IMR-90 (cell line): ENCODE data around the gene PTS. TPM values are rescaled to one million over a fixed set of nuclear protein-coding genes. Genes with fewer than 3 reads are reported as not detected.

ENCODE experiments used
- ATAC-seq: fragments of 200-7000 bp; cut with Tn5 transposase; 2 replicates; pipeline ENCODE4 v1.9.1; 2020; ENCODE audit warnings: low read depth, mild to moderate bottlenecking, moderate library complexity
- BruUV-seq: library from RNA; stranded (reverse); fragments of 400-500 nt; replicated peaks from 2 replicates; lab custom pipeline; 2021; lab: Mats Ljungman, UMichigan
- CTCF ChIA-PET: fragments of 300-600 bp; formaldehyde crosslinking; extraction: SDS; loops from one replicate; lab custom pipeline; 2021; ENCODE audit warnings: antibody characterized with exemption; lab: Yijun Ruan, JAX
- POLR2A ChIA-PET: fragments of 300-600 bp; sonication (Branson Sonifier 250); formaldehyde crosslinking; loops from one replicate; lab custom pipeline; 2022; ENCODE audit warnings: antibody characterized with exemption; ENCODE audit not compliant: unreplicated experiment; lab: Charles Lee
- DNase-seq: peaks from one replicate; pipeline ENCODE4 v3.0.0; 2013
- H2AFZ ChIP-seq: replicated peaks from 2 replicates; pipeline ENCODE3; 2013; ENCODE audit warnings: low read length, mild to moderate bottlenecking; ENCODE audit not compliant: poor library complexity
- H2AK5ac ChIP-seq: 2 replicates; pipeline ENCODE4 v1.6.1; 2013; ENCODE audit warnings: low read depth, low read length, inconsistent platforms
- H2AK9ac ChIP-seq: replicated peaks from 2 replicates; pipeline ENCODE3; 2013; ENCODE audit warnings: mild to moderate bottlenecking, low read depth, low read length, moderate library complexity; ENCODE audit not compliant: poor library complexity
- H2BK120ac ChIP-seq: 2 replicates; pipeline ENCODE4 v1.6.1; 2013; ENCODE audit warnings: low read depth, low read length, inconsistent platforms
- H2BK15ac ChIP-seq: 3 replicates; pipeline ENCODE4 v1.6.1; 2013; ENCODE audit warnings: low read depth, low read length, inconsistent platforms
- H2BK20ac ChIP-seq: 2 replicates; pipeline ENCODE4 v1.6.1; 2013; ENCODE audit warnings: low read depth, mild to moderate bottlenecking, inconsistent platforms, low read length, moderate library complexity
- H2BK5ac ChIP-seq: 2 replicates; pipeline ENCODE4 v1.6.1; 2013; ENCODE audit warnings: mild to moderate bottlenecking, low read depth, low read length, inconsistent platforms; ENCODE audit not compliant: poor library complexity, severe bottlenecking
- H3K14ac ChIP-seq: replicated peaks from 2 replicates; pipeline ENCODE4 v1.6.1; 2013; ENCODE audit warnings: low read depth, low read length, inconsistent platforms
- H3K18ac ChIP-seq: 2 replicates; pipeline ENCODE4 v1.6.1; 2013; ENCODE audit warnings: low read depth, low read length, control low read depth
- H3K23ac ChIP-seq: 2 replicates; pipeline ENCODE4 v1.6.1; 2013; ENCODE audit warnings: low read depth, low read length, inconsistent platforms
- H3K27ac ChIP-seq: 2 replicates; pipeline ENCODE4 v1.5.1; 2013; ENCODE audit warnings: mild to moderate bottlenecking, control low read depth, low read length; ENCODE audit not compliant: insufficient read depth
- H3K27me3 ChIP-seq: 2 replicates; pipeline ENCODE4 v1.6.1; 2013; ENCODE audit warnings: low read length; ENCODE audit not compliant: control insufficient read depth, insufficient read depth
- H3K36me3 ChIP-seq: 2 replicates; pipeline ENCODE4 v1.6.1; 2013; ENCODE audit warnings: low read length, mixed read lengths; ENCODE audit not compliant: control insufficient read depth, insufficient read depth
- H3K4ac ChIP-seq: 2 replicates; pipeline ENCODE4 v1.6.1; 2013; ENCODE audit warnings: low read depth, low read length, inconsistent platforms
- H3K4me1 ChIP-seq: 2 replicates; pipeline ENCODE4 v1.6.1; 2013; ENCODE audit warnings: low read length, mixed read lengths; ENCODE audit not compliant: control insufficient read depth, insufficient read depth
- H3K4me2 ChIP-seq: 2 replicates; pipeline ENCODE4 v1.6.1; 2013; ENCODE audit warnings: low read depth, mild to moderate bottlenecking, control low read depth, low read length, moderate library complexity
- H3K4me3 ChIP-seq: 2 replicates; pipeline ENCODE4 v1.5.1; 2013; ENCODE audit warnings: low read depth, mild to moderate bottlenecking, control low read depth, low read length, moderate library complexity; ENCODE audit not compliant: insufficient read depth
- H3K56ac ChIP-seq: 2 replicates; pipeline ENCODE4 v1.6.1; 2013; ENCODE audit warnings: low read length, inconsistent platforms; ENCODE audit not compliant: insufficient read depth; ENCODE audit errors: extremely low read depth
- H3K79me1 ChIP-seq, 2 experiments: 2 replicates each; pipeline ENCODE4 v1.6.1; 2013; ENCODE audit warnings: low read length in 2 of 2, inconsistent platforms in 1 of 2, low read depth in 1 of 2
- H3K9ac ChIP-seq: 2 replicates; pipeline ENCODE4 v1.6.1; 2013; ENCODE audit warnings: low read depth, low read length, control low read depth
- H3K9me1 ChIP-seq: 2 replicates; pipeline ENCODE4 v1.6.1; 2013; ENCODE audit warnings: low read length, inconsistent platforms; ENCODE audit not compliant: insufficient read depth
- H3K9me3 ChIP-seq: 2 replicates; pipeline ENCODE4 v1.6.1; 2013; ENCODE audit warnings: low read length; ENCODE audit not compliant: control insufficient read depth, insufficient read depth
- H4K20me1 ChIP-seq: 2 replicates; pipeline ENCODE4 v1.6.1; 2013; ENCODE audit warnings: low read length, inconsistent platforms; ENCODE audit not compliant: insufficient read depth
- H4K5ac ChIP-seq: 2 replicates; pipeline ENCODE4 v1.6.1; 2013; ENCODE audit warnings: mild to moderate bottlenecking, low read depth, low read length, control low read depth
- H4K8ac ChIP-seq, 2 experiments: 2 replicates each; pipeline ENCODE4 v1.6.1; 2013; ENCODE audit warnings: low read depth in 2 of 2, low read length in 2 of 2, control low read depth in 1 of 2, inconsistent platforms in 1 of 2
- H4K91ac ChIP-seq: 2 replicates; pipeline ENCODE4 v1.6.1; 2013; ENCODE audit warnings: low read depth, low read length, inconsistent platforms; ENCODE audit not compliant: insufficient read depth
- BHLHE40 ChIP-seq: fragments of 150-350 bp; IDR thresholded peaks from 2 replicates; pipeline ENCODE4 v1.6.1; 2016; ENCODE audit warnings: mild to moderate bottlenecking, low read depth, low read length
- CEBPB ChIP-seq: IDR thresholded peaks from 2 replicates; pipeline ENCODE4 v1.6.1; 2012; ENCODE audit warnings: low read depth, low read length, improper control_type of control experiment
- CHD1 ChIP-seq: IDR thresholded peaks from 2 replicates; pipeline ENCODE4 v1.6.1; 2012; ENCODE audit warnings: low read depth, low read length, improper control_type of control experiment
- FOS ChIP-seq: fragments of 150-350 bp; IDR thresholded peaks from 2 replicates; pipeline ENCODE4 v1.6.1; 2016; ENCODE audit warnings: low read depth, low read length
- MAFK ChIP-seq: IDR thresholded peaks from 2 replicates; pipeline ENCODE4 v1.6.1; 2012; ENCODE audit warnings: low read depth, low read length, improper control_type of control experiment
- MAZ ChIP-seq: IDR thresholded peaks from 2 replicates; pipeline ENCODE4 v1.6.1; 2012; ENCODE audit warnings: low read depth, mild to moderate bottlenecking, low read length, improper control_type of control experiment, moderate library complexity, borderline replicate concordance
- MXI1 ChIP-seq: IDR thresholded peaks from 2 replicates; pipeline ENCODE4 v1.6.1; 2012; ENCODE audit warnings: low read depth, mild to moderate bottlenecking, low read length, moderate library complexity, borderline replicate concordance
- NFE2L2 ChIP-seq: fragments of 150-350 bp; IDR thresholded peaks from 2 replicates; pipeline ENCODE4 v1.6.1; 2016; ENCODE audit warnings: low read depth, mild to moderate bottlenecking, low read length
- POLR2A ChIP-seq: IDR thresholded peaks from 2 replicates; pipeline ENCODE4 v1.6.1; 2012; ENCODE audit warnings: mild to moderate bottlenecking, low read depth, low read length
- RAD21 ChIP-seq: IDR thresholded peaks from 2 replicates; pipeline ENCODE4 v1.6.1; 2012; ENCODE audit warnings: low read length, improper control_type of control experiment
- RCOR1 ChIP-seq: IDR thresholded peaks from 2 replicates; pipeline ENCODE4 v1.6.1; 2012; ENCODE audit warnings: mild to moderate bottlenecking, low read length, improper control_type of control experiment; ENCODE audit not compliant: insufficient replicate concordance
- RFX5 ChIP-seq: IDR thresholded peaks from 2 replicates; pipeline ENCODE4 v1.8.0; 2012; ENCODE audit warnings: low read depth, mild to moderate bottlenecking, low read length, moderate library complexity
- SMC3 ChIP-seq: fragments of 150-350 bp; IDR thresholded peaks from 2 replicates; pipeline ENCODE4 v1.6.1; 2016; ENCODE audit warnings: low read depth, mild to moderate bottlenecking, antibody characterized with exemption, low read length, moderate library complexity
- WGBS, 2 experiments: methylation state at CpG; one replicate each; pipeline versions ENCODE4 v1.1.5 to v1.1.7; 2013; ENCODE audit warnings: missing lambda C conversion rate in 2 of 2; ENCODE audit not compliant: insufficient read length in 1 of 2; ENCODE audit errors: extremely low coverage in 2 of 2; 5-methylcytosine and 5-hydroxymethylcytosine counted together
- dilution Hi-C: fragments of 300-500 bp; cut with HindIII; formaldehyde crosslinking; loops from one replicate; pipeline ENCODE4 v1.14.3; 2018; ENCODE audit warnings: low sequenced_read_pairs; ENCODE audit not compliant: unreplicated experiment
- in situ Hi-C: fragments of 300-500 bp; cut with MboI; formaldehyde crosslinking; loops from 3 replicates; pipeline ENCODE4 v1.14.3; 2019; ENCODE audit warnings: low sequenced_read_pairs, inconsistent platforms, mixed read lengths
- intact Hi-C: fragments of 100-400 bp; cut with micrococcal nuclease; formaldehyde crosslinking; loops from 2 replicates; pipeline ENCODE4 v1.10.0; 2022
- polyA plus RNA-seq, 3 experiments: library from polyadenylated mRNA; depleted of rRNA; stranded (reverse); fragments of >200 nt; gene quantifications; 2 replicates each; pipeline ENCODE4 v1.2.3, GENCODE V29; 2012; ENCODE audit warnings: low replicate concordance in 1 of 3
- total RNA-seq: library from RNA; depleted of rRNA; stranded (reverse); fragments of >200 nt; gene quantifications from 2 replicates; pipeline ENCODE4 v1.2.3, GENCODE V29; 2012
- TF ChIP-seq, protein P1 (sequence below): conservative IDR thresholded peaks from 2 replicates; pipeline ENCODE4 v1.5.1; 2012; ENCODE audit warnings: mild to moderate bottlenecking, low read depth, low read length, improper control_type of control experiment
- TF ChIP-seq, protein P2 (sequence below): fragments of 150-350 bp; IDR thresholded peaks from 2 replicates; pipeline ENCODE4 v1.6.1; 2016; ENCODE audit warnings: low read depth, mild to moderate bottlenecking, low read length, moderate library complexity, borderline replicate concordance
- TF ChIP-seq, protein P3 (sequence below): fragments of 150-350 bp; IDR thresholded peaks from 2 replicates; pipeline ENCODE4 v1.6.1; 2017; ENCODE audit warnings: mild to moderate bottlenecking, antibody characterized with exemption, low read length, low read depth

The PTS gene
- total and polyA plus RNA-seq, 2 of the 4 experiments (the other 2 are of a cell fraction): 21.0 to 51.8 TPM

DNA sequence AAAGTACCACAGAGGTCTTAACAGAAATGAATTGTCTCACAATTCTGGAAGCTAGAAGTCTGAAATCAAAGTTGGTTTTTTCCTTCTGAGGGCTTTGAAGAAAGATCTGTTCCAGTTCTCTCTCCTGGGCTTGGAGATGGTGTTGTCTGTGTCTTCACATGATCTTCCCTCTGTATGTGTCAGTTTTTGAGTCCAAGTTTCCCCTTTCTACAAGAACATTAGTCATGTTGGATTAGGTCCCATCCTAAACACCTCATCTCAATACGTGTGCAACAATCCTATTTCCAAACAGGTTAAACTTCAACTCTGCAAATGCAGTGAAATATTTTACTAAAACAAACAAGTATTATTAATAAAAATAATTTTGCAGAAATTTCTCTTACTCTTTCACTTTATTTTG lies 3.1 kb upstream of the PTS start:
- BruUV-seq: no TSS peak
- intact Hi-C loops: loop anchor here (1.0 to 10.0 kb wide), 4 partner anchors 144 to 1066 kb away; partner anchors contain the start of genes ALG9, CFAP68 and FDXACB1

More for the DNA sequence above, 3.1 kb upstream of the PTS start:
- Histone ChIP-seq H2AK9ac (no peak overlapping the region), H2BK20ac (peak overlapping the region; percentile 28; the same call in 1 of the 2 replicates), H3K36me3 (no peaks in the 10 kb centered on the region), H3K56ac (no peak overlapping the region), H3K27me3 (no peaks in the 10 kb centered on the region), H3K4ac (no peak overlapping the region), H2BK5ac (peak overlapping the region; percentile 78), H2BK15ac (peak overlapping the region; percentile 15; the same call in 2 of the 3 replicates), H3K9me1 (no peaks in the 10 kb centered on the region; the same call in 1 of the 2 replicates), H3K4me1 (peaks cover 11% of the 10 kb centered on the region), H4K5ac (peak overlapping the region; percentile 33; the same call in 1 of the 2 replicates), H2BK120ac (peak overlapping the region; percentile 36), H3K27ac (no peak overlapping the region), H3K23ac (no peak overlapping the region), H2AFZ (no peak overlapping the region), H3K9me3 (no peaks in the 10 kb centered on the region), H2AK5ac (no peak overlapping the region), H3K4me2 (peak overlapping the region; percentile 37; the same call in 1 of the 2 replicates), H4K91ac (0 out of 2 replicates have a peak overlapping the region, but pooled peaks have one; percentile 26), H4K20me1 (no peaks in the 10 kb centered on the region), H3K4me3 (no peak overlapping the region), H3K18ac (peak overlapping the region; percentile 73; the same call in 1 of the 2 replicates), H3K9ac (no peak overlapping the region), H3K79me1 (peaks cover 12 to 20% of the 10 kb centered on the region in 2 experiments), H3K14ac (no peak overlapping the region), H4K8ac (peak overlapping the region in 1 of 2 experiments; percentile 56; a peak in 1 of 4 replicates)
- POLR2A ChIA-PET: no interaction called here
- ATAC-seq (no peak), DNase-seq (peak; percentile 45)
- dilution Hi-C loops (no loop called here), in situ Hi-C loops (loop anchor here (5.0 to 25.0 kb wide), 4 partner anchors 59 to 1314 kb away; no protein-coding TSS in a partner anchor)
- no CpG with 5 or more reads among the region's 1 CpG for WGBS, 2 experiments
- CTCF ChIA-PET: interaction anchor here (1.9 kb wide), 1 partner anchor 58 kb away, joined by 16 read pairs; no protein-coding TSS in a partner anchor
- TF ChIP-seq RAD21: no peak
- TF ChIP-seq SMC3: no peak
- no peak for TF ChIP-seq RFX5
- TF ChIP-seq MXI1: no peak
- no peak for TF ChIP-seq BHLHE40
- TF ChIP-seq CHD1: no peak
- TF ChIP-seq, protein P1, sequence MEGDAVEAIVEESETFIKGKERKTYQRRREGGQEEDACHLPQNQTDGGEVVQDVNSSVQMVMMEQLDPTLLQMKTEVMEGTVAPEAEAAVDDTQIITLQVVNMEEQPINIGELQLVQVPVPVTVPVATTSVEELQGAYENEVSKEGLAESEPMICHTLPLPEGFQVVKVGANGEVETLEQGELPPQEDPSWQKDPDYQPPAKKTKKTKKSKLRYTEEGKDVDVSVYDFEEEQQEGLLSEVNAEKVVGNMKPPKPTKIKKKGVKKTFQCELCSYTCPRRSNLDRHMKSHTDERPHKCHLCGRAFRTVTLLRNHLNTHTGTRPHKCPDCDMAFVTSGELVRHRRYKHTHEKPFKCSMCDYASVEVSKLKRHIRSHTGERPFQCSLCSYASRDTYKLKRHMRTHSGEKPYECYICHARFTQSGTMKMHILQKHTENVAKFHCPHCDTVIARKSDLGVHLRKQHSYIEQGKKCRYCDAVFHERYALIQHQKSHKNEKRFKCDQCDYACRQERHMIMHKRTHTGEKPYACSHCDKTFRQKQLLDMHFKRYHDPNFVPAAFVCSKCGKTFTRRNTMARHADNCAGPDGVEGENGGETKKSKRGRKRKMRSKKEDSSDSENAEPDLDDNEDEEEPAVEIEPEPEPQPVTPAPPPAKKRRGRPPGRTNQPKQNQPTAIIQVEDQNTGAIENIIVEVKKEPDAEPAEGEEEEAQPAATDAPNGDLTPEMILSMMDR: no peak
- TF ChIP-seq, protein P2, sequence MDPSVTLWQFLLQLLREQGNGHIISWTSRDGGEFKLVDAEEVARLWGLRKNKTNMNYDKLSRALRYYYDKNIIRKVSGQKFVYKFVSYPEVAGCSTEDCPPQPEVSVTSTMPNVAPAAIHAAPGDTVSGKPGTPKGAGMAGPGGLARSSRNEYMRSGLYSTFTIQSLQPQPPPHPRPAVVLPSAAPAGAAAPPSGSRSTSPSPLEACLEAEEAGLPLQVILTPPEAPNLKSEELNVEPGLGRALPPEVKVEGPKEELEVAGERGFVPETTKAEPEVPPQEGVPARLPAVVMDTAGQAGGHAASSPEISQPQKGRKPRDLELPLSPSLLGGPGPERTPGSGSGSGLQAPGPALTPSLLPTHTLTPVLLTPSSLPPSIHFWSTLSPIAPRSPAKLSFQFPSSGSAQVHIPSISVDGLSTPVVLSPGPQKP: no peak
- TF ChIP-seq FOS: no peak
- TF ChIP-seq, protein P3, sequence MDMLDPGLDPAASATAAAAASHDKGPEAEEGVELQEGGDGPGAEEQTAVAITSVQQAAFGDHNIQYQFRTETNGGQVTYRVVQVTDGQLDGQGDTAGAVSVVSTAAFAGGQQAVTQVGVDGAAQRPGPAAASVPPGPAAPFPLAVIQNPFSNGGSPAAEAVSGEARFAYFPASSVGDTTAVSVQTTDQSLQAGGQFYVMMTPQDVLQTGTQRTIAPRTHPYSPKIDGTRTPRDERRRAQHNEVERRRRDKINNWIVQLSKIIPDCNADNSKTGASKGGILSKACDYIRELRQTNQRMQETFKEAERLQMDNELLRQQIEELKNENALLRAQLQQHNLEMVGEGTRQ: no peak
- TF ChIP-seq NFE2L2: no peak
- TF ChIP-seq POLR2A: no peak
- TF ChIP-seq CEBPB: no peak
- TF ChIP-seq MAZ: no peak
- no peak for TF ChIP-seq RCOR1
- TF ChIP-seq MAFK: no peak
